Measurements from ENCODE around the gene OMP. TPM values are rescaled to one million over a fixed set of nuclear protein-coding genes. Genes with fewer than 3 reads are reported as not detected.

The OMP gene
- total and polyA plus RNA-seq, 2 of the 13 experiments (the other 11 are each of a cell fraction or from before 2014, with no cell fraction given) = not detected

DNA sequence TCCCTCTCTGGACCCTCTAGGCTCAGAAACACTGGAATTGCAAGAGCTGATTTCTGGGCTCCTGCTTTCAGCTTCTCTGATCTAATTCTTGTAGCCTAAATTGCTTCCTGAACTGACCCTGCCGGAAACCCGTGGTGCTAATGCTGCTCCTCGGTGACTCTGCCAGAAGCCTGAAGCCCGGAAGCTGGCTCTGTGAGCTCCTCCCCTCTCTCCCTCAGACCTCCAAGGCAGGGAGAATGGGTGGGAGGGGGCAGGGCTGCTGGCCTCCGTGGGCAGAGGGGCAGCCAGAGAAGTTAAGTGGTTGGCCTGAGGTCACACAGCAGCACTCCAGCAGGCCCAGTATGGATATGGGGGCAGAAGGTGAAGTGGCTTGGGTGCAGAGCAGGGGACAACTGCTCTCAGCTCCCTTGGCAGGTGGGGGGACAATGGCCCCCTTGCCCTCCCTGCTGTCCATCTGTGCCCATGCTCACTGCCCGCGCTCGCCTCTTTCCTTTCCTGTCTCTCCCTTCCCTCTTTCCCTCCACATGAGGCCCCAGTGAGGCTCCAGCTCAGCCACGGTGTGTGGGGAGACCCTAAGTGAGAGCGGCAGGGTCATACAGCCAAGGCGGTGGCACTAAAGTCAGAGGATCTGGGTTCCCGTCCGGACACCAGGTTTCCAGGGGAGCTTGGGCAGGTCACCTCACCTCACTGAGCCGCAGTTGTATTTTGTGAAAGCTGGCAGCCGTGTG is 19.6 kb upstream of the OMP start:
- ATAC-seq (0 out of 3 replicates have a peak, but pooled peaks have one; percentile 6), FAIRE-seq (no peak), DNase-seq (ENCODE audit: low spot score) (no peak)
- Histone ChIP-seq H3K4me3 (replicated peaks in 1 of 3; ENCODE audit: insufficient read depth in 1 of 3, low read depth in 2 of 3, low read length in 3 of 3) (peak overlapping the region in 1 of 3 experiments; percentile 56; a peak in 1 of 6 replicates), H3K9me3 (ENCODE audit: low read length) (no peaks in the 10 kb centered on the region), H3K4me1 (ENCODE audit: insufficient read depth, low read length) (peaks cover 54% of the 10 kb centered on the region), H3K36me3 (replicated peaks in 1 of 2; ENCODE audit: control insufficient read depth in 1 of 2, insufficient read depth in 2 of 2, low read length in 2 of 2) (no peaks in the 10 kb centered on the region), H4K20me1 (ENCODE audit: insufficient read depth, low read length) (no peaks in the 10 kb centered on the region), H2AFZ (ENCODE audit: low read length) (no peak overlapping the region), H3K27me3 (ENCODE audit: control insufficient read depth in 1 of 2, insufficient read depth in 2 of 2, low read length in 2 of 2) (peaks cover 5 to 8% of the 10 kb centered on the region in 2 experiments; a peak in 2 of 5 replicates), H3K4me2 (ENCODE audit: low read depth, low read length) (peak overlapping the region; percentile 62), H3K9ac (ENCODE audit: insufficient read depth, low read depth, low read length) (no peak overlapping the region), H3K79me2 (ENCODE audit: insufficient read depth, low read length) (no peaks in the 10 kb centered on the region), H3K27ac (ENCODE audit: extremely low read length, insufficient read depth, low read length) (no peak overlapping the region)
- in situ Hi-C loops (cut with HindIII; ENCODE audit: extremely low pct_ligation_motif_present, low pct_unique_long_range_greater_than_20kb) = no loop called here
- ChIA-PET CTCF (ENCODE audit: low intra/inter-chr PET ratio, low total read pairs) (no interaction called here), POLR2A (interaction anchor here (1.0 to 1.6 kb wide), 3 partner anchors 8 to 16 kb away, joined by 4 to 9 read pairs (median 5); partner anchors contain the start of gene CAPN5)
- intact Hi-C loops (cut with micrococcal nuclease; ENCODE audit: unreplicated experiment) = no loop called here
- TF ChIP-seq PITX1 (CRISPR knock-in tag; IDR thresholded peaks at IDR 0.05) (0 out of 2 replicates have a peak, but pooled peaks have one; percentile 29), NBN (conservative IDR thresholded peaks at IDR 0.05) (no peak), ZMYM3 (CRISPR knock-in tag; IDR thresholded peaks at IDR 0.05) (peak; percentile 55; the same call in 1 of the 2 replicates), GZF1 (CRISPR knock-in tag; IDR thresholded peaks at IDR 0.05) (no peak), GABPA (IDR thresholded peaks at IDR 0.05; ENCODE audit: low read depth, low read length) (no peak), GABPA (CRISPR knock-in tag; IDR thresholded peaks at IDR 0.05; ENCODE audit: low read depth) (peak; percentile 24; the same call in 1 of the 2 replicates), SALL2 (CRISPR knock-in tag; IDR thresholded peaks at IDR 0.05) (no peak), ZNF768 (CRISPR knock-in tag; IDR thresholded peaks at IDR 0.05) (peak; percentile 96)
- TF ChIP-seq, protein P1, sequence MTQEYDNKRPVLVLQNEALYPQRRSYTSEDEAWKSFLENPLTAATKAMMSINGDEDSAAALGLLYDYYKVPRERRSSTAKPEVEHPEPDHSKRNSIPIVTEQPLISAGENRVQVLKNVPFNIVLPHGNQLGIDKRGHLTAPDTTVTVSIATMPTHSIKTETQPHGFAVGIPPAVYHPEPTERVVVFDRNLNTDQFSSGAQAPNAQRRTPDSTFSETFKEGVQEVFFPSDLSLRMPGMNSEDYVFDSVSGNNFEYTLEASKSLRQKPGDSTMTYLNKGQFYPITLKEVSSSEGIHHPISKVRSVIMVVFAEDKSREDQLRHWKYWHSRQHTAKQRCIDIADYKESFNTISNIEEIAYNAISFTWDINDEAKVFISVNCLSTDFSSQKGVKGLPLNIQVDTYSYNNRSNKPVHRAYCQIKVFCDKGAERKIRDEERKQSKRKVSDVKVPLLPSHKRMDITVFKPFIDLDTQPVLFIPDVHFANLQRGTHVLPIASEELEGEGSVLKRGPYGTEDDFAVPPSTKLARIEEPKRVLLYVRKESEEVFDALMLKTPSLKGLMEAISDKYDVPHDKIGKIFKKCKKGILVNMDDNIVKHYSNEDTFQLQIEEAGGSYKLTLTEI (CRISPR knock-in tag; conservative IDR thresholded peaks at IDR 0.05) = no peak
- TF ChIP-seq, protein P2, sequence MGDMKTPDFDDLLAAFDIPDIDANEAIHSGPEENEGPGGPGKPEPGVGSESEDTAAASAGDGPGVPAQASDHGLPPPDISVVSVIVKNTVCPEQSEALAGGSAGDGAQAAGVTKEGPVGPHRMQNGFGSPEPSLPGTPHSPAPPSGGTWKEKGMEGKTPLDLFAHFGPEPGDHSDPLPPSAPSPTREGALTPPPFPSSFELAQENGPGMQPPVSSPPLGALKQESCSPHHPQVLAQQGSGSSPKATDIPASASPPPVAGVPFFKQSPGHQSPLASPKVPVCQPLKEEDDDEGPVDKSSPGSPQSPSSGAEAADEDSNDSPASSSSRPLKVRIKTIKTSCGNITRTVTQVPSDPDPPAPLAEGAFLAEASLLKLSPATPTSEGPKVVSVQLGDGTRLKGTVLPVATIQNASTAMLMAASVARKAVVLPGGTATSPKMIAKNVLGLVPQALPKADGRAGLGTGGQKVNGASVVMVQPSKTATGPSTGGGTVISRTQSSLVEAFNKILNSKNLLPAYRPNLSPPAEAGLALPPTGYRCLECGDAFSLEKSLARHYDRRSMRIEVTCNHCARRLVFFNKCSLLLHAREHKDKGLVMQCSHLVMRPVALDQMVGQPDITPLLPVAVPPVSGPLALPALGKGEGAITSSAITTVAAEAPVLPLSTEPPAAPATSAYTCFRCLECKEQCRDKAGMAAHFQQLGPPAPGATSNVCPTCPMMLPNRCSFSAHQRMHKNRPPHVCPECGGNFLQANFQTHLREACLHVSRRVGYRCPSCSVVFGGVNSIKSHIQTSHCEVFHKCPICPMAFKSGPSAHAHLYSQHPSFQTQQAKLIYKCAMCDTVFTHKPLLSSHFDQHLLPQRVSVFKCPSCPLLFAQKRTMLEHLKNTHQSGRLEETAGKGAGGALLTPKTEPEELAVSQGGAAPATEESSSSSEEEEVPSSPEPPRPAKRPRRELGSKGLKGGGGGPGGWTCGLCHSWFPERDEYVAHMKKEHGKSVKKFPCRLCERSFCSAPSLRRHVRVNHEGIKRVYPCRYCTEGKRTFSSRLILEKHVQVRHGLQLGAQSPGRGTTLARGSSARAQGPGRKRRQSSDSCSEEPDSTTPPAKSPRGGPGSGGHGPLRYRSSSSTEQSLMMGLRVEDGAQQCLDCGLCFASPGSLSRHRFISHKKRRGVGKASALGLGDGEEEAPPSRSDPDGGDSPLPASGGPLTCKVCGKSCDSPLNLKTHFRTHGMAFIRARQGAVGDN (CRISPR knock-in tag; IDR thresholded peaks at IDR 0.05) = peak; percentile 12; the same call in 1 of the 2 replicates
- no TSS peak for BruUV-seq (replicated peaks)
- WGBS (ENCODE audit: low lambda C conversion rate) = 62% methylated on average over 11 of the region's 15 CpGs

Measured in HepG2 (cell line).